NOMO-1 treated with DMSO at 0.1 percent for 48 hours (cell line): ENCODE measurements around the gene FAM20B.
"Not testable (repeated sequence)": the region's sequence is repeated elsewhere in the genome, so short reads cannot be mapped to it uniquely, and the experiment has no call there.

ENCODE experiments used
- DNase-seq: peaks from one replicate; lab custom pipeline; 2025; ENCODE audit not compliant: unreplicated experiment; lab: John Stamatoyannopoulos, UW

FAM20B gene

GRCh38 chr1:179025125-179025974 lies at the start of gene FAM20B:
FAM20B (plus strand) TSS chr1:179025894; CDS start chr1:179043848, 17,954 bp downstream.
- peak; percentile 90 for DNase-seq

- DNase-seq: no peak
These were observed 49.2 kb upstream of the FAM20B start for GRCh38 chr1:178976541-178976940.

GRCh38 chr1:178986204-178986603 lies 39.5 kb upstream of the FAM20B start:
- DNase-seq: no peak

GRCh38 chr1:178988198-178988597 lies 37.5 kb upstream of the FAM20B start:
- DNase-seq: not testable (repeated sequence)

- no peak for DNase-seq
These were observed 32.1 kb upstream of the FAM20B start for GRCh38 chr1:178993559-178993958.

GRCh38 chr1:178997428-178997827 lies 28.3 kb upstream of the FAM20B start:
- DNase-seq: no peak

GRCh38 chr1:178998295-178998694 lies 27.4 kb upstream of the FAM20B start:
- no peak for DNase-seq

GRCh38 chr1:178999061-178999460 lies 26.6 kb upstream of the FAM20B start:
- DNase-seq: no peak

- no peak for DNase-seq
These were observed 24.2 kb upstream of the FAM20B start for GRCh38 chr1:179001451-179001850.

- DNase-seq: not testable (repeated sequence)
These were observed 23.6 kb upstream of the FAM20B start for GRCh38 chr1:179002064-179002463.

GRCh38 chr1:179002552-179003345 lies 22.9 kb upstream of the FAM20B start:
- DNase-seq: peak; percentile 62

- no peak for DNase-seq
These were observed 22.1 kb upstream of the FAM20B start for GRCh38 chr1:179003512-179004066.

- DNase-seq: no peak
These were observed 18.5 kb upstream of the FAM20B start for GRCh38 chr1:179007233-179007632.

GRCh38 chr1:179010671-179011070 lies 15.0 kb upstream of the FAM20B start:
- no peak for DNase-seq

- DNase-seq: no peak
These were observed 13.7 kb upstream of the FAM20B start for GRCh38 chr1:179012038-179012437.

- DNase-seq: no peak
These were observed 11.6 kb upstream of the FAM20B start for GRCh38 chr1:179014123-179014522.

- DNase-seq: no peak
These were observed 10.3 kb upstream of the FAM20B start for GRCh38 chr1:179015396-179015795.

GRCh38 chr1:179016706-179017382 lies 8.8 kb upstream of the FAM20B start:
- peak; percentile 74 for DNase-seq

GRCh38 chr1:179017383-179018326 lies 8.0 kb upstream of the FAM20B start:
- DNase-seq: no peak

- peak; percentile 69 for DNase-seq
These were observed 3.8 kb upstream of the FAM20B start for GRCh38 chr1:179021873-179022272.
